SK-N-SH treated with all-trans-retinoic acid at 6 μM for 48 hours (cell line): Measurements from ENCODE around the gene NME8.

Experiments
- ATAC-seq: fragments of 200-7000 bp; cut with Tn5 transposase; 3 replicates; pipeline ENCODE4 v1.9.1; 2020; ENCODE audit warnings: mild to moderate bottlenecking, moderate library complexity
- ARNTL ChIP-seq: fragments of 450-650 bp; formaldehyde crosslinking; IDR thresholded peaks from 2 replicates; pipeline ENCODE4 v1.5.0; 2020; ENCODE audit warnings: low read depth, mild to moderate bottlenecking, moderate library complexity, borderline replicate concordance
- BACH2 ChIP-seq: fragments of 250-450 bp; sonication (Bioruptor Pico); IDR thresholded peaks from 2 replicates; pipeline ENCODE4 v1.9.0; 2021; ENCODE audit warnings: mild to moderate bottlenecking, borderline replicate concordance
- CREB5 ChIP-seq: fragments of 250-450 bp; sonication (Bioruptor Pico); IDR thresholded peaks from 2 replicates; pipeline ENCODE4 v1.5.1; 2020; ENCODE audit warnings: low read depth, mild to moderate bottlenecking, moderate library complexity
- CSDC2 ChIP-seq: fragments of 250-450 bp; sonication (Bioruptor Pico); IDR thresholded peaks from 2 replicates; pipeline ENCODE4 v1.5.0; 2020; ENCODE audit warnings: mild to moderate bottlenecking, moderate library complexity
- ESRRG ChIP-seq: fragments of 250-450 bp; sonication (Bioruptor Pico); IDR thresholded peaks from 2 replicates; pipeline ENCODE4 v1.6.1; 2021; ENCODE audit warnings: mild to moderate bottlenecking
- GLIS3 ChIP-seq: fragments of 250-450 bp; sonication (Bioruptor Pico); IDR thresholded peaks from 2 replicates; pipeline ENCODE4 v1.5.0; 2020; ENCODE audit warnings: mild to moderate bottlenecking, moderate library complexity
- ISL1 ChIP-seq: fragments of 250-450 bp; sonication (Bioruptor Pico); IDR thresholded peaks from 2 replicates; pipeline ENCODE4 v2.1.2; 2022; ENCODE audit warnings: mild to moderate bottlenecking, moderate library complexity
- OSR1 ChIP-seq: fragments of 250-450 bp; sonication (Bioruptor Pico); IDR thresholded peaks from 2 replicates; pipeline ENCODE4 v1.8.0; 2022; ENCODE audit warnings: moderate library complexity, mild to moderate bottlenecking, inconsistent platforms
- RARB ChIP-seq: fragments of 250-450 bp; sonication (Bioruptor Pico); IDR thresholded peaks from 2 replicates; pipeline ENCODE4 v1.8.0; 2021; ENCODE audit warnings: mild to moderate bottlenecking, moderate library complexity
- SNAI2 ChIP-seq: fragments of 250-450 bp; sonication (Bioruptor Pico); IDR thresholded peaks from 2 replicates; pipeline ENCODE4 v1.5.0; 2020; ENCODE audit warnings: mild to moderate bottlenecking, moderate library complexity
- TCF4 ChIP-seq: fragments of 250-450 bp; sonication (Bioruptor Pico); IDR thresholded peaks from 2 replicates; pipeline ENCODE4 v1.8.0; 2021; ENCODE audit warnings: mild to moderate bottlenecking, moderate library complexity, borderline replicate concordance
- ZC3H10 ChIP-seq: fragments of 250-450 bp; sonication (Bioruptor Pico); IDR thresholded peaks from 2 replicates; pipeline ENCODE4 v1.5.1; 2021; ENCODE audit warnings: mild to moderate bottlenecking, moderate library complexity
- ZFP3 ChIP-seq: fragments of 250-450 bp; sonication (Bioruptor Pico); IDR thresholded peaks from 2 replicates; pipeline ENCODE4 v1.5.0; 2020; ENCODE audit warnings: mild to moderate bottlenecking, moderate library complexity
- ZNF70 ChIP-seq: fragments of 450-650 bp; formaldehyde crosslinking; IDR thresholded peaks from 2 replicates; pipeline ENCODE4 v1.5.0; 2020; ENCODE audit warnings: mild to moderate bottlenecking, moderate library complexity
- ZNF8 ChIP-seq: fragments of 450-650 bp; formaldehyde crosslinking; IDR thresholded peaks from 2 replicates; pipeline ENCODE4 v1.5.0; 2020; ENCODE audit warnings: mild to moderate bottlenecking, moderate library complexity
- TF ChIP-seq, protein P1 (sequence below): fragments of 250-450 bp; sonication (Bioruptor Pico); IDR thresholded peaks from 2 replicates; pipeline ENCODE4 v1.5.1; 2021; ENCODE audit warnings: mild to moderate bottlenecking, moderate library complexity
- TF ChIP-seq, protein P2 (sequence below): fragments of 250-450 bp; sonication (Bioruptor Pico); IDR thresholded peaks from 2 replicates; pipeline ENCODE4 v1.8.0; 2020; ENCODE audit warnings: mild to moderate bottlenecking, moderate library complexity, borderline replicate concordance
- TF ChIP-seq, protein P3 (sequence below): fragments of 250-450 bp; sonication (Bioruptor Pico); IDR thresholded peaks from 2 replicates; pipeline ENCODE4 v1.5.0; 2020; ENCODE audit warnings: mild to moderate bottlenecking, moderate library complexity
- TF ChIP-seq, protein P4 (sequence below): fragments of 250-450 bp; sonication (Bioruptor Pico); IDR thresholded peaks from 2 replicates; pipeline ENCODE4 v1.8.0; 2021; ENCODE audit warnings: low read depth, mild to moderate bottlenecking, moderate library complexity, borderline replicate concordance

The NME8 gene

GRCh38 chr7:37921876-37922275 is 73.5 kb downstream of the NME8 start (continued):
- TF ChIP-seq, protein P1, sequence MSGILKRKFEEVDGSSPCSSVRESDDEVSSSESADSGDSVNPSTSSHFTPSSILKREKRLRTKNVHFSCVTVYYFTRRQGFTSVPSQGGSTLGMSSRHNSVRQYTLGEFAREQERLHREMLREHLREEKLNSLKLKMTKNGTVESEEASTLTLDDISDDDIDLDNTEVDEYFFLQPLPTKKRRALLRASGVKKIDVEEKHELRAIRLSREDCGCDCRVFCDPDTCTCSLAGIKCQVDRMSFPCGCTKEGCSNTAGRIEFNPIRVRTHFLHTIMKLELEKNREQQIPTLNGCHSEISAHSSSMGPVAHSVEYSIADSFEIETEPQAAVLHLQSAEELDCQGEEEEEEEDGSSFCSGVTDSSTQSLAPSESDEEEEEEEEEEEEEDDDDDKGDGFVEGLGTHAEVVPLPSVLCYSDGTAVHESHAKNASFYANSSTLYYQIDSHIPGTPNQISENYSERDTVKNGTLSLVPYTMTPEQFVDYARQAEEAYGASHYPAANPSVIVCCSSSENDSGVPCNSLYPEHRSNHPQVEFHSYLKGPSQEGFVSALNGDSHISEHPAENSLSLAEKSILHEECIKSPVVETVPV (CRISPR knock-in tag) = no peak
- TF ChIP-seq, protein P2, sequence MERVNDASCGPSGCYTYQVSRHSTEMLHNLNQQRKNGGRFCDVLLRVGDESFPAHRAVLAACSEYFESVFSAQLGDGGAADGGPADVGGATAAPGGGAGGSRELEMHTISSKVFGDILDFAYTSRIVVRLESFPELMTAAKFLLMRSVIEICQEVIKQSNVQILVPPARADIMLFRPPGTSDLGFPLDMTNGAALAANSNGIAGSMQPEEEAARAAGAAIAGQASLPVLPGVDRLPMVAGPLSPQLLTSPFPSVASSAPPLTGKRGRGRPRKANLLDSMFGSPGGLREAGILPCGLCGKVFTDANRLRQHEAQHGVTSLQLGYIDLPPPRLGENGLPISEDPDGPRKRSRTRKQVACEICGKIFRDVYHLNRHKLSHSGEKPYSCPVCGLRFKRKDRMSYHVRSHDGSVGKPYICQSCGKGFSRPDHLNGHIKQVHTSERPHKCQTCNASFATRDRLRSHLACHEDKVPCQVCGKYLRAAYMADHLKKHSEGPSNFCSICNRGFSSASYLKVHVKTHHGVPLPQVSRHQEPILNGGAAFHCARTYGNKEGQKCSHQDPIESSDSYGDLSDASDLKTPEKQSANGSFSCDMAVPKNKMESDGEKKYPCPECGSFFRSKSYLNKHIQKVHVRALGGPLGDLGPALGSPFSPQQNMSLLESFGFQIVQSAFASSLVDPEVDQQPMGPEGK (CRISPR knock-in tag) = no peak
- TF ChIP-seq ZNF8 (no peak), GLIS3 (no peak), ZNF70 (CRISPR knock-in tag) (no peak), RARB (no peak), ZC3H10 (no peak)

GRCh38 chr7:37923996-37924395 is 75.6 kb downstream of the NME8 start:
- ATAC-seq = no peak

GRCh38 chr7:37924491-37925041 is 76.2 kb downstream of the NME8 start:
- no peak for ATAC-seq
- no peak for TF ChIP-seq CSDC2
- TF ChIP-seq ZNF70 (CRISPR knock-in tag) = no peak
- TF ChIP-seq, protein P3, sequence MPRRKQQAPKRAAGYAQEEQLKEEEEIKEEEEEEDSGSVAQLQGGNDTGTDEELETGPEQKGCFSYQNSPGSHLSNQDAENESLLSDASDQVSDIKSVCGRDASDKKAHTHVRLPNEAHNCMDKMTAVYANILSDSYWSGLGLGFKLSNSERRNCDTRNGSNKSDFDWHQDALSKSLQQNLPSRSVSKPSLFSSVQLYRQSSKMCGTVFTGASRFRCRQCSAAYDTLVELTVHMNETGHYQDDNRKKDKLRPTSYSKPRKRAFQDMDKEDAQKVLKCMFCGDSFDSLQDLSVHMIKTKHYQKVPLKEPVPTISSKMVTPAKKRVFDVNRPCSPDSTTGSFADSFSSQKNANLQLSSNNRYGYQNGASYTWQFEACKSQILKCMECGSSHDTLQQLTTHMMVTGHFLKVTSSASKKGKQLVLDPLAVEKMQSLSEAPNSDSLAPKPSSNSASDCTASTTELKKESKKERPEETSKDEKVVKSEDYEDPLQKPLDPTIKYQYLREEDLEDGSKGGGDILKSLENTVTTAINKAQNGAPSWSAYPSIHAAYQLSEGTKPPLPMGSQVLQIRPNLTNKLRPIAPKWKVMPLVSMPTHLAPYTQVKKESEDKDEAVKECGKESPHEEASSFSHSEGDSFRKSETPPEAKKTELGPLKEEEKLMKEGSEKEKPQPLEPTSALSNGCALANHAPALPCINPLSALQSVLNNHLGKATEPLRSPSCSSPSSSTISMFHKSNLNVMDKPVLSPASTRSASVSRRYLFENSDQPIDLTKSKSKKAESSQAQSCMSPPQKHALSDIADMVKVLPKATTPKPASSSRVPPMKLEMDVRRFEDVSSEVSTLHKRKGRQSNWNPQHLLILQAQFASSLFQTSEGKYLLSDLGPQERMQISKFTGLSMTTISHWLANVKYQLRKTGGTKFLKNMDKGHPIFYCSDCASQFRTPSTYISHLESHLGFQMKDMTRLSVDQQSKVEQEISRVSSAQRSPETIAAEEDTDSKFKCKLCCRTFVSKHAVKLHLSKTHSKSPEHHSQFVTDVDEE (CRISPR knock-in tag) = no peak
- TF ChIP-seq OSR1 = no peak
- TF ChIP-seq GLIS3 = no peak
- no peak for TF ChIP-seq ZC3H10
- TF ChIP-seq, protein P2 (CRISPR knock-in tag) = no peak

More at GRCh38 chr7:37923996-37924395, 75.6 kb downstream of the NME8 start:
- TF ChIP-seq ISL1 (CRISPR knock-in tag) = no peak
- no peak for TF ChIP-seq ARNTL (CRISPR knock-in tag)
- no peak for TF ChIP-seq RARB
- no peak for TF ChIP-seq ZFP3 (CRISPR knock-in tag)
- TF ChIP-seq, protein P1 (CRISPR knock-in tag) = no peak
- no peak for TF ChIP-seq TCF4 (CRISPR knock-in tag)
- TF ChIP-seq GLIS3 = no peak
- TF ChIP-seq BACH2 (CRISPR knock-in tag) = no peak
- TF ChIP-seq, protein P4, sequence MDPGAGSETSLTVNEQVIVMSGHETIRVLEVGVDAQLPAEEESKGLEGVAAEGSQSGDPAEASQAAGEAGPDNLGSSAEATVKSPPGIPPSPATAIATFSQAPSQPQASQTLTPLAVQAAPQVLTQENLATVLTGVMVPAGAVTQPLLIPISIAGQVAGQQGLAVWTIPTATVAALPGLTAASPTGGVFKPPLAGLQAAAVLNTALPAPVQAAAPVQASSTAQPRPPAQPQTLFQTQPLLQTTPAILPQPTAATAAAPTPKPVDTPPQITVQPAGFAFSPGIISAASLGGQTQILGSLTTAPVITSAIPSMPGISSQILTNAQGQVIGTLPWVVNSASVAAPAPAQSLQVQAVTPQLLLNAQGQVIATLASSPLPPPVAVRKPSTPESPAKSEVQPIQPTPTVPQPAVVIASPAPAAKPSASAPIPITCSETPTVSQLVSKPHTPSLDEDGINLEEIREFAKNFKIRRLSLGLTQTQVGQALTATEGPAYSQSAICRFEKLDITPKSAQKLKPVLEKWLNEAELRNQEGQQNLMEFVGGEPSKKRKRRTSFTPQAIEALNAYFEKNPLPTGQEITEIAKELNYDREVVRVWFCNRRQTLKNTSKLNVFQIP (CRISPR knock-in tag) = no peak
- no peak for TF ChIP-seq CREB5 (CRISPR knock-in tag)
- no peak for TF ChIP-seq ZNF70 (CRISPR knock-in tag)
- TF ChIP-seq SNAI2 (CRISPR knock-in tag) = no peak
- TF ChIP-seq OSR1 = no peak
- no peak for TF ChIP-seq ZC3H10
- TF ChIP-seq ESRRG = no peak
- TF ChIP-seq, protein P3 (CRISPR knock-in tag) = no peak
